Astrocyte of the hippocampus (primary cell): ENCODE measurements around the gene CELF1.

ENCODE experiments used
- DNase-seq: peaks from one replicate; pipeline ENCODE4 v3.0.0; 2011; ENCODE audit warnings: low read depth, low spot score

CELF1 gene

GRCh38 chr11:47485107-47485506 is 67.8 kb downstream of the CELF1 start:
- DNase-seq, result no peak

- no peak for DNase-seq
Measured at GRCh38 chr11:47483457-47483856, 69.5 kb downstream of the CELF1 start.

GRCh38 chr11:47480762-47481161 is 72.2 kb downstream of the CELF1 start:
- no peak for DNase-seq

- no peak for DNase-seq
Measured at GRCh38 chr11:47478651-47479329, 74.1 kb downstream of the CELF1 start.

GRCh38 chr11:47477753-47478152 is 75.2 kb downstream of the CELF1 start:
- no peak for DNase-seq

GRCh38 chr11:47477323-47477722 is 75.6 kb downstream of the CELF1 start:
- no peak for DNase-seq

GRCh38 chr11:47470671-47471070 is 82.3 kb downstream of the CELF1 start:
- no peak for DNase-seq

- no peak for DNase-seq
Measured at GRCh38 chr11:47469361-47470179, 83.4 kb downstream of the CELF1 start.

- DNase-seq, result peak; percentile 27
Measured at GRCh38 chr11:47468598-47469214, 84.2 kb downstream of the CELF1 start.

GRCh38 chr11:47467357-47467756 is 85.6 kb downstream of the CELF1 start:
- DNase-seq, result no peak

GRCh38 chr11:47466701-47467250 is 86.2 kb downstream of the CELF1 start:
- DNase-seq, result peak; percentile 67

- DNase-seq, result no peak
Measured at GRCh38 chr11:47466201-47466600, 86.7 kb downstream of the CELF1 start.

- peak; percentile 40 for DNase-seq
Measured at GRCh38 chr11:47464483-47464882, 88.4 kb downstream of the CELF1 start.

- DNase-seq, result no peak
Measured at GRCh38 chr11:47461876-47462275, 91.1 kb downstream of the CELF1 start.

GRCh38 chr11:47460571-47461235 is 92.2 kb downstream of the CELF1 start:
- DNase-seq, result no peak

- peak; percentile 90 for DNase-seq
Measured at GRCh38 chr11:47454258-47454671, 98.7 kb downstream of the CELF1 start.

- DNase-seq, result no peak
Measured at GRCh38 chr11:47453365-47453764, 99.6 kb downstream of the CELF1 start.

GRCh38 chr11:47451990-47452389 is 100.9 kb downstream of the CELF1 start:
- DNase-seq, result no peak

- no peak for DNase-seq
Measured at GRCh38 chr11:47451436-47451835, 101.5 kb downstream of the CELF1 start.

- DNase-seq, result no peak
Measured at GRCh38 chr11:47449541-47449940, 103.4 kb downstream of the CELF1 start.

- no peak for DNase-seq
Measured at GRCh38 chr11:47448566-47449427, 104.1 kb downstream of the CELF1 start, which contains the start of gene RAPSN. RAPSN (minus strand) TSS chr11:47449136; CDS start chr11:47448964, 172 bp downstream.
